ENCODE results near the gene TRIP11. TPM values are rescaled to one million over a fixed set of nuclear protein-coding genes. Genes with fewer than 3 reads are reported as not detected.

TRIP11 gene
- total and polyA plus RNA-seq, 2 of the 13 experiments (the other 11 are each of a cell fraction or from before 2014, with no cell fraction given), result 10.9 to 32.8 TPM

DNA sequence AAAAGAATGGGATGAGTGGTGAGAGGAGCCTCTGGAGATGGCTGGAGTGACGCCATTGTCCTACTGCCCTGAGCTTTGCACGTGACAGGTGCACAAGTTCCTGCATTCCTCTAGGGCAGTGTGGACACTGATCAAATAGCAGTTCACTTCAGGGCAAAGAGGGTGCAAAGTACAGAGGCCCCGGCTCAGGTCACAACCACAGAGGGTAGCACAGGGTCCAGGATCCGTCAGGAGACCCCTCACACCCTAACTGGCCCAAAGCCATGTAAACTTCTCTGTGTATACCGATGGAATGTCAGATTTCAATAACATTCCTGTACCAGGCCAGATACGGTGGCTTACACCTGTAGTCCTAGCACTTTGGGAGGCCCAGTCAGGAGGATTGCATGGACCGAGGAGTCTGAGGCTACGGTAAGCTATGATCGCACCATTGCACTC, 82.0 kb downstream of the TRIP11 start (continued):
- TF ChIP-seq, protein P1, sequence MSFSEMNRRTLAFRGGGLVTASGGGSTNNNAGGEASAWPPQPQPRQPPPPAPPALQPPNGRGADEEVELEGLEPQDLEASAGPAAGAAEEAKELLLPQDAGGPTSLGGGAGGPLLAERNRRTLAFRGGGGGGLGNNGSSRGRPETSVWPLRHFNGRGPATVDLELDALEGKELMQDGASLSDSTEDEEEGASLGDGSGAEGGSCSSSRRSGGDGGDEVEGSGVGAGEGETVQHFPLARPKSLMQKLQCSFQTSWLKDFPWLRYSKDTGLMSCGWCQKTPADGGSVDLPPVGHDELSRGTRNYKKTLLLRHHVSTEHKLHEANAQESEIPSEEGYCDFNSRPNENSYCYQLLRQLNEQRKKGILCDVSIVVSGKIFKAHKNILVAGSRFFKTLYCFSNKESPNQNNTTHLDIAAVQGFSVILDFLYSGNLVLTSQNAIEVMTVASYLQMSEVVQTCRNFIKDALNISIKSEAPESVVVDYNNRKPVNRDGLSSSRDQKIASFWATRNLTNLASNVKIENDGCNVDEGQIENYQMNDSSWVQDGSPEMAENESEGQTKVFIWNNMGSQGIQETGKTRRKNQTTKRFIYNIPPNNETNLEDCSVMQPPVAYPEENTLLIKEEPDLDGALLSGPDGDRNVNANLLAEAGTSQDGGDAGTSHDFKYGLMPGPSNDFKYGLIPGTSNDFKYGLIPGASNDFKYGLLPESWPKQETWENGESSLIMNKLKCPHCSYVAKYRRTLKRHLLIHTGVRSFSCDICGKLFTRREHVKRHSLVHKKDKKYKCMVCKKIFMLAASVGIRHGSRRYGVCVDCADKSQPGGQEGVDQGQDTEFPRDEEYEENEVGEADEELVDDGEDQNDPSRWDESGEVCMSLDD (CRISPR knock-in tag; IDR thresholded peaks at IDR 0.05; ENCODE audit: borderline replicate concordance), result no peak
- TF ChIP-seq, protein P2, sequence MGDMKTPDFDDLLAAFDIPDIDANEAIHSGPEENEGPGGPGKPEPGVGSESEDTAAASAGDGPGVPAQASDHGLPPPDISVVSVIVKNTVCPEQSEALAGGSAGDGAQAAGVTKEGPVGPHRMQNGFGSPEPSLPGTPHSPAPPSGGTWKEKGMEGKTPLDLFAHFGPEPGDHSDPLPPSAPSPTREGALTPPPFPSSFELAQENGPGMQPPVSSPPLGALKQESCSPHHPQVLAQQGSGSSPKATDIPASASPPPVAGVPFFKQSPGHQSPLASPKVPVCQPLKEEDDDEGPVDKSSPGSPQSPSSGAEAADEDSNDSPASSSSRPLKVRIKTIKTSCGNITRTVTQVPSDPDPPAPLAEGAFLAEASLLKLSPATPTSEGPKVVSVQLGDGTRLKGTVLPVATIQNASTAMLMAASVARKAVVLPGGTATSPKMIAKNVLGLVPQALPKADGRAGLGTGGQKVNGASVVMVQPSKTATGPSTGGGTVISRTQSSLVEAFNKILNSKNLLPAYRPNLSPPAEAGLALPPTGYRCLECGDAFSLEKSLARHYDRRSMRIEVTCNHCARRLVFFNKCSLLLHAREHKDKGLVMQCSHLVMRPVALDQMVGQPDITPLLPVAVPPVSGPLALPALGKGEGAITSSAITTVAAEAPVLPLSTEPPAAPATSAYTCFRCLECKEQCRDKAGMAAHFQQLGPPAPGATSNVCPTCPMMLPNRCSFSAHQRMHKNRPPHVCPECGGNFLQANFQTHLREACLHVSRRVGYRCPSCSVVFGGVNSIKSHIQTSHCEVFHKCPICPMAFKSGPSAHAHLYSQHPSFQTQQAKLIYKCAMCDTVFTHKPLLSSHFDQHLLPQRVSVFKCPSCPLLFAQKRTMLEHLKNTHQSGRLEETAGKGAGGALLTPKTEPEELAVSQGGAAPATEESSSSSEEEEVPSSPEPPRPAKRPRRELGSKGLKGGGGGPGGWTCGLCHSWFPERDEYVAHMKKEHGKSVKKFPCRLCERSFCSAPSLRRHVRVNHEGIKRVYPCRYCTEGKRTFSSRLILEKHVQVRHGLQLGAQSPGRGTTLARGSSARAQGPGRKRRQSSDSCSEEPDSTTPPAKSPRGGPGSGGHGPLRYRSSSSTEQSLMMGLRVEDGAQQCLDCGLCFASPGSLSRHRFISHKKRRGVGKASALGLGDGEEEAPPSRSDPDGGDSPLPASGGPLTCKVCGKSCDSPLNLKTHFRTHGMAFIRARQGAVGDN (CRISPR knock-in tag; IDR thresholded peaks at IDR 0.05), result peak; percentile 69
- TF ChIP-seq TBX3 (IDR thresholded peaks at IDR 0.05; ENCODE audit: borderline replicate concordance), result peak; percentile 67; the same call in 1 of the 2 replicates
- TF ChIP-seq FOXM1 (CRISPR knock-in tag; IDR thresholded peaks at IDR 0.05), result no peak
- peak; percentile 63; the same call in 1 of the 2 replicates for TF ChIP-seq ZBTB20 (CRISPR knock-in tag; IDR thresholded peaks at IDR 0.05; ENCODE audit: borderline replicate concordance, low read depth)
- peak; percentile 71 for TF ChIP-seq ZNF788 (CRISPR knock-in tag; IDR thresholded peaks at IDR 0.05; ENCODE audit: borderline replicate concordance)
- TF ChIP-seq, protein P3, sequence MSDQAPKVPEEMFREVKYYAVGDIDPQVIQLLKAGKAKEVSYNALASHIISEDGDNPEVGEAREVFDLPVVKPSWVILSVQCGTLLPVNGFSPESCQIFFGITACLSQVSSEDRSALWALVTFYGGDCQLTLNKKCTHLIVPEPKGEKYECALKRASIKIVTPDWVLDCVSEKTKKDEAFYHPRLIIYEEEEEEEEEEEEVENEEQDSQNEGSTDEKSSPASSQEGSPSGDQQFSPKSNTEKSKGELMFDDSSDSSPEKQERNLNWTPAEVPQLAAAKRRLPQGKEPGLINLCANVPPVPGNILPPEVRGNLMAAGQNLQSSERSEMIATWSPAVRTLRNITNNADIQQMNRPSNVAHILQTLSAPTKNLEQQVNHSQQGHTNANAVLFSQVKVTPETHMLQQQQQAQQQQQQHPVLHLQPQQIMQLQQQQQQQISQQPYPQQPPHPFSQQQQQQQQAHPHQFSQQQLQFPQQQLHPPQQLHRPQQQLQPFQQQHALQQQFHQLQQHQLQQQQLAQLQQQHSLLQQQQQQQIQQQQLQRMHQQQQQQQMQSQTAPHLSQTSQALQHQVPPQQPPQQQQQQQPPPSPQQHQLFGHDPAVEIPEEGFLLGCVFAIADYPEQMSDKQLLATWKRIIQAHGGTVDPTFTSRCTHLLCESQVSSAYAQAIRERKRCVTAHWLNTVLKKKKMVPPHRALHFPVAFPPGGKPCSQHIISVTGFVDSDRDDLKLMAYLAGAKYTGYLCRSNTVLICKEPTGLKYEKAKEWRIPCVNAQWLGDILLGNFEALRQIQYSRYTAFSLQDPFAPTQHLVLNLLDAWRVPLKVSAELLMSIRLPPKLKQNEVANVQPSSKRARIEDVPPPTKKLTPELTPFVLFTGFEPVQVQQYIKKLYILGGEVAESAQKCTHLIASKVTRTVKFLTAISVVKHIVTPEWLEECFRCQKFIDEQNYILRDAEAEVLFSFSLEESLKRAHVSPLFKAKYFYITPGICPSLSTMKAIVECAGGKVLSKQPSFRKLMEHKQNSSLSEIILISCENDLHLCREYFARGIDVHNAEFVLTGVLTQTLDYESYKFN (CRISPR knock-in tag; conservative IDR thresholded peaks at IDR 0.05), result peak; percentile 93
- TF ChIP-seq FOXP1 (IDR thresholded peaks at IDR 0.05), result no peak
- TF ChIP-seq FOXP1 (CRISPR knock-in tag; IDR thresholded peaks at IDR 0.05), result peak; percentile 37
- TF ChIP-seq, protein P4, sequence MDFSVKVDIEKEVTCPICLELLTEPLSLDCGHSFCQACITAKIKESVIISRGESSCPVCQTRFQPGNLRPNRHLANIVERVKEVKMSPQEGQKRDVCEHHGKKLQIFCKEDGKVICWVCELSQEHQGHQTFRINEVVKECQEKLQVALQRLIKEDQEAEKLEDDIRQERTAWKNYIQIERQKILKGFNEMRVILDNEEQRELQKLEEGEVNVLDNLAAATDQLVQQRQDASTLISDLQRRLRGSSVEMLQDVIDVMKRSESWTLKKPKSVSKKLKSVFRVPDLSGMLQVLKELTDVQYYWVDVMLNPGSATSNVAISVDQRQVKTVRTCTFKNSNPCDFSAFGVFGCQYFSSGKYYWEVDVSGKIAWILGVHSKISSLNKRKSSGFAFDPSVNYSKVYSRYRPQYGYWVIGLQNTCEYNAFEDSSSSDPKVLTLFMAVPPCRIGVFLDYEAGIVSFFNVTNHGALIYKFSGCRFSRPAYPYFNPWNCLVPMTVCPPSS (IDR thresholded peaks at IDR 0.05), result no peak
- TF ChIP-seq, protein P5, sequence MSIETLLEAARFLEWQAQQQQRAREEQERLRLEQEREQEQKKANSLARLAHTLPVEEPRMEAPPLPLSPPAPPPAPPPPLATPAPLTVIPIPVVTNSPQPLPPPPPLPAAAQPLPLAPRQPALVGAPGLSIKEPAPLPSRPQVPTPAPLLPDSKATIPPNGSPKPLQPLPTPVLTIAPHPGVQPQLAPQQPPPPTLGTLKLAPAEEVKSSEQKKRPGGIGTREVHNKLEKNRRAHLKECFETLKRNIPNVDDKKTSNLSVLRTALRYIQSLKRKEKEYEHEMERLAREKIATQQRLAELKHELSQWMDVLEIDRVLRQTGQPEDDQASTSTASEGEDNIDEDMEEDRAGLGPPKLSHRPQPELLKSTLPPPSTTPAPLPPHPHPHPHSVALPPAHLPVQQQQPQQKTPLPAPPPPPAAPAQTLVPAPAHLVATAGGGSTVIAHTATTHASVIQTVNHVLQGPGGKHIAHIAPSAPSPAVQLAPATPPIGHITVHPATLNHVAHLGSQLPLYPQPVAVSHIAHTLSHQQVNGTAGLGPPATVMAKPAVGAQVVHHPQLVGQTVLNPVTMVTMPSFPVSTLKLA (IDR thresholded peaks at IDR 0.05), result no peak

Data from HepG2 (cell line).